ENCODE measurements around the gene OR6J1.
"Not testable (repeated sequence)": the region's sequence is repeated elsewhere in the genome, so short reads cannot be mapped to it uniquely, and the experiment has no call there.

The OR6J1 gene

DNA sequence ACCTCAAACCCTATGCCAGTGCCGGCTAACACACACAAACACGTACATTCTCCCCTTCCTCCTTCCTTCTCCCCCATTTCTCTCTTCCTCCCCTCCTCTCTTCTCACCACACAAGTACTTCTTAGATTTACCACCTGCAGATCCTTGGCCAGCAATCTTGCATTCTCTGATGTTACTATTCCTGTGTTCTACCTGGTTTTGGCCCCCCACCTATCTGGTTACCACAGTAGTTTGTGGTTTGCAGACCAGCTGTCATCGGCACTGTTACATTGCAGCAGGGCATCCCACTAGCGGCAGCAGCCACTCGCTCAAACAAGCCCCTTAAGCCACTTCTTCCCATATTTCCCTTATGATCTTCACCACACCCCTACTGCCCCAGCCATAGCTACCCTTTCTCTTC, 42.2 kb downstream of the OR6J1 start:
- no peak for DNase-seq

DNA sequence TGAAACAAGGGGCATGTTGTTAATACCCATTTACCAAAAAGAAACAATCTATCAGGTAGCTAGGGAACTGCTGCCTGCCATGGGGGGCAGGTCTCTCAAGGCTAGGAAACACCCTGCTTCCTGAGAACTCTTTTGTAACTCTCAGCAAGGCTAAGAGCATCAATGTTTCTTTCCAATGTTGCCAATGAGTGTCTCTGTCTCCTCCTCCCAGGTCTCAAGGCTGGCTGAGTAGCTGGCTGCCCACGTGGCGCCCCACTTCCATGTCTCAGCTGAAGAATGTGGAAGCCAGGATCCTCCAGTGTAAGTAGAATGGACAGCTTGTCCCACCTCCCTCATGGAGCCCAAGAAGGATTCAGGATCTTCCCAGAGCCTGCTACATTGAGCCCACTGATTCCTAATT, 42.7 kb downstream of the OR6J1 start:
- DNase-seq: no peak

DNA sequence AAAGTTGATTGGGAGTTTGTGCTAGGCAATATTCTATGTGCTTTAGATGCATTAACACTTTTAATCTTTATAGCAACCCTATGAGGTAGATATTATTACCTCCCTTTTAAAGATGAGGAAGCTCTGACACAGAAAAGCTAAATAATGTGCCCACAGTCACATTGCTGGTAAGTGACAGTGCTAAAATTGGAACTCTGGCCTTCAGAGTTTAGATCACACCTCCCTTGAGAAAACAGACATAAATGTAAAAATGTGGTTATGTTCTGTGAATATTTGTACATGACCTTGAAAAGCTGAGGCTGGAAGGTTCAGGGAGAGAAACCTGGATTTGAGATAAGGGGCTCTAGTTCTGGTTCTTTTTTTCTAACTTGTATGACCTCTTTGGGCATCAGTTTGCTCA, 44.1 kb downstream of the OR6J1 start:
- no peak for DNase-seq

DNA sequence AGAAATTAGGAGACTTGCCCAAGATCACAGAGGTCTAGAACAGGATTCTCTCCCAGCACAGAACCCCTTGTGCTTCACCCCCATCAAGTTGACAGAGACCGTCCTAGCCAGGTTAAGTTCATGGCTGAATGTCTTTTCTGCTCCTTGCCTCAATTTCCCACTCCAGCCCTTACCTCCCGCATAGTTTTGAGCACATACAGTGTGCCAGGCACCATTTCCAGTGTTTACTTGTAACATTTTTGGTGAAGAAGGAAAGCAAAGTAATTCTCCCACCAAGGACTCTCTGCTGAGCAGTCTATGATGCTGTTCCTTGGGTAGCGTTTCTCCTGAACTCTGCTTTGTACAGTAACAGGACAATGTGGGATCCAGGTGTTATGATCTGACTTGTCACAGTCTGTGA, 44.8 kb downstream of the OR6J1 start:
- no peak for DNase-seq

DNA sequence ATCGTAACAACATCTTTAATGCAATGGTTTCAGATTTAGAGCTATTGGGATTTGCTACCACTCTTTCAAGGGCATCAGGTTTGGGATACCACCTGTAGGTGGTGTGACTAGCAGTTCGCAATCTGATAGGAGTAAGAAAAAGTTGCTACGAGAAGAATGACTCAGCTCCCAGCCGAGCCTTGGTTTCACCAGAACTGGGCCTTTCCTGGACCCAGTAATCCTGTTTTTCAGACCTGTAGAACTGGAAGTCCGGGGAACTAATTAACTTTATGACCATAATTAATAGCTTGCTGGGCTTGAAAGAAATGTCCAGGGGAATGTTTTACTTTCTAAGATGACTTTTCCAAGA, 45.3 kb downstream of the OR6J1 start:
- DNase-seq: no peak

DNA sequence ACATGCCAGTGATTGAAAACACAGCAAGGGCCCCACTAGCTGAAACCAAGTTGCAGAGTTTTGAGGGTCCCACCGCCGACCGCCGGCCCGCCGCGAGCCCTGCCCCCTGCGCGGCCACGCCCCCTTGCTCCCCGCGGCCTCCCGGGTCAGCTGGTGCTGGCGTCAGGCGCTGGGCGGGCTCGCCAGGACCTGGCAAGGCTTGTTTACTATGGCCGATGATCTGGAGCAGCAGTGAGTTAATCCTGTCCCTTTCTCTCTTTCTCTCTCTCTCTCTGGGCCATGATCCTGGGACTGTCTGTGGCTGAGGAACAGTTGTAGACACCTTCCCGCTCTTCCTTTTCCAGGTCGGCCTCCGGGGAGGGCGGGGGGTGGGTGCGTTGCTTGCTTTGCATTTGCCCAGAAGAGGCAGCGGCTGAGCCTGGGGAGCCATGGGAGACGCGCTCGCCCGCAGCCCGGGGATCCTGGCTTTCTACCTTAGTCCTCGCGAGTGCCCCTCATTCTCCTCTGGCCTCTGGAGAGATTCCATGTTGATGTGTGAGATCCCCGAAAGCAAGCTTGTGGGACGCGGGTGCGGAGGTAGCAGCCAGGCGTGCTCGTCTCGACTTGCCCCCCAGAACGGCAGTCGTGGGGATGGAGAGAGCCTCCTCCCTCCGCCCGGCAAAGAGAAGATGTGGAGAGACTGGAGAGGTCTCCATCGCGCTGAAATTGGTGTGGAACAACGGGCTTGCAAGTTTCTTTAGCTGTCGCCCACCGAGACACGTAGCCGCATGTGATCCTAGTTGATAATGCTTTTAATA, 45.9 kb downstream of the OR6J1 start, which contains the start of gene ABHD4:
Gene ABHD4, plus strand, starts transcription at position 202 of the 797 bp plus-strand sequence. Its CDS starts 7 bp downstream, at position 209.
- peak; percentile 7 to 72 for DNase-seq

DNA sequence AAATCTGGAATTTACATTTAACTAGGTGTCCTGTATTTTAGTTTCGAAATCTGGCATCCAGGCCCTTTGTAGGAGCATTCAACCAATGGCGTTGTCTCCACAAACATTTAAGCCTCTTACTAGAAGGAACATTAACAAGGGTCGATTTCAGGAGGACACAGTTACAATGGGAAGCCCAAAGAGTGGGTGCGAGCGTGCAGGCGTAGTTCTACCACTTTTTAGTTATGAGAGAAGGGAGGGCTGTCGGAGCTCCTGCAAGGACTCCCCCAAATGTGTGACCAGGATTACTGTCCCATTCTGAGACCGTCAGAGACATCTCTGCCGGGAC, 46.4 kb downstream of the OR6J1 start:
- DNase-seq: no peak

DNA sequence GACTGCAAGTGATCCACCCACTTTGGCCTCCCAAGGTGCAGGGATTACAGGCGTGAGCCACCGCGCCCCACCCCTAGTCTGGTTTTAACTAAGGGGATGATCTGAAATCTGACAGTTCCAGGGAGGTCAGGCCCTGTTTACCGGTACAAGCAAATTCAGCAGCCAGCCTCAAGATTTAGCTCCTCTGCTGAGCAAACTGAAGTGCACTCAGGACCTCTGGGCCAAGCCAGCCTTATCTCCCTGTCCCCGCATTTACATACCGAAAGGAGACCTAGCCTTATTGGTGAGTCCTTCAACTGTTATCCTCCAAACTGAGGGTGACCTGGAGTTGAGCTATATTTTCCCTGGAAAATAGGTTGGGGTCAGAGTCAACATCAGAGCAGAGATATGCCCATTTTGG, 46.9 kb downstream of the OR6J1 start:
- DNase-seq: no peak

DNA sequence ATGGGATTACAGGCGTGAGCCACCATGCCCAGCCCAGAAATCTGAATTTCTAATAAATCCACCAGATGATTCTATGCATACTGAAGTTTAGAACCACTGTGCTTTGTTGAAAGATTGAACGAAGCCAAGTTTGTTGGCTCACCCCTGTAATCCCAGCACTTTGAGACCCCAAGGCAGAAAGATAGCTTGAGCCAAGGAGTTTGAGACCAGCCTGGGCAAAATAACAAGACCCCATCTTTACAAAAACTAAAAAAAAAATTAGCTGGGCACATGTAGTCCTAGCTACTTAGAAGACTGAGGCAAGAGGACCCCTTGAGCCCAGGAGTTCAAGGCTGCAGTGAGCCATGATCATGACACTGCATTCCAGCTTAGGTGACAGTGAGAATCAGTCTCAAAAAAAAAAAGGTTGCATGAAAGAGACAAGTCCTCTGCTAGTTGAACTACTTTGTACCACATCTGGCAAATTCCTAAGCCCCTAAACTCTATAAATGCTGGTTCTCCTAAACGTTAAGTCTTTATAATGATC, 47.7 kb downstream of the OR6J1 start:
- DNase-seq: no peak

DNA sequence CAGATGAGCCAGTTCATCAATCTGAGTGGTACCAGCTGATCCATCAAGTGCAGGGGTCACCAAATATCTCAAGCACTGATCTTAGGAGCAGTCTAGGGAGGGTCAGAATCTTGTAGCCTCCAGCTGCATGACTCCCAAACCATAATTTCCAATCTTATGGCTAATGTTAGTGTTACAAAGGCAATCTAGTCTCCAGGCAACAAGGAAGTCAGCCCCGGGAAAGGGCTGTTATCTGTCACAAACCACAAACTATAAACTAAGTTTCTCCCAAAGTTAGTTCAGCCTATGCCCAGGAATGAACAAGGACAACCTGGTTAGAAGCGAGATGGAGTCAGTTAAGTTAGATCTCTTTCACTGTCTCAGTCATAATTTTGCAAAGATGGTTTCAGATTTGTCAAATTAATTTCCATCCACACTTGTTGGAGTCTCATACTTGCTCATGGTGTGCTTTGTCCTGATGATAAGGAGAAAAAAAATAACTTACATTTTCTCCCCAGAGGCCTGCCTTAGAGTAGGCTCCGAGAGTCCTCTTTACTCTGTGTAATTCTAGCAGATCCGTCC, 49.9 kb downstream of the OR6J1 start:
- no peak for DNase-seq

DNA sequence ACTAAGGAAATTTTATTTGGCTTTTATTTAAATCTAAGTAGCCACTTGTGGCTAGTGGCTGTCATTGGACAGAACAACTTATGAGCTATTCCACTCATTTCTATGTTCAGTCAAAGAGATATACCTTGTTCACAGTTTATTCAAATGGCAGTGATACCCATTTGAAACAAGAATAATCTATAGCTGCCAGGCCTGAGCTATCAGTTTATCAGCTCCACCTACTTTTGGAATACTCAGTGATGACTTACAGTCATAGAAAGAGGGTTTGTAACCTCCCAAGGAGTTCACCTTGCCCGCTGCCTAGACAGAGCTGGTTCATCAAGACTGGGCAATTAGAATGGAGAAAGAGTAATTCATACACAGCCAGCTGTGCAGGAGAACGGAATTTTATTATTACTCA, 50.6 kb downstream of the OR6J1 start:
- DNase-seq: no peak

DNA sequence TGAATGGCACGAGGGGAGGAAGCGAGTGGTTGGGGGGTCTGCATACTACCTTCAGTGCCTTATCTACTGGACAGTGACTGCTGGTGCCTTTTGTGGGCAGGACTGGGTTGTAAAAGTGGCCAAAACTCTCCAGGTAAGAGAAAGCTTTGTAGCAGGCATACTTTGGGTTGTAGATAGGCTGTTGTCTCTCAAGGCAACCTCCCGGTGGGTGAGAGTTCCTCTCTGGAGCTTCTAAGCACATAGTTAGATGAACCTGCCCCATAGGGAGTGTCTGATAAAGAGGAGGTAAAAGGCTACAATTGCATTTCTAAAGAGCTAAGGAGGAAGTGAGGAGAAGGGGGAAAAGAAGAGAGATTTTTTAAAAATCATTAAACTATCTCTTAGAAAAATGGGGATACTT, 51.0 kb downstream of the OR6J1 start:
- no peak for DNase-seq

DNA sequence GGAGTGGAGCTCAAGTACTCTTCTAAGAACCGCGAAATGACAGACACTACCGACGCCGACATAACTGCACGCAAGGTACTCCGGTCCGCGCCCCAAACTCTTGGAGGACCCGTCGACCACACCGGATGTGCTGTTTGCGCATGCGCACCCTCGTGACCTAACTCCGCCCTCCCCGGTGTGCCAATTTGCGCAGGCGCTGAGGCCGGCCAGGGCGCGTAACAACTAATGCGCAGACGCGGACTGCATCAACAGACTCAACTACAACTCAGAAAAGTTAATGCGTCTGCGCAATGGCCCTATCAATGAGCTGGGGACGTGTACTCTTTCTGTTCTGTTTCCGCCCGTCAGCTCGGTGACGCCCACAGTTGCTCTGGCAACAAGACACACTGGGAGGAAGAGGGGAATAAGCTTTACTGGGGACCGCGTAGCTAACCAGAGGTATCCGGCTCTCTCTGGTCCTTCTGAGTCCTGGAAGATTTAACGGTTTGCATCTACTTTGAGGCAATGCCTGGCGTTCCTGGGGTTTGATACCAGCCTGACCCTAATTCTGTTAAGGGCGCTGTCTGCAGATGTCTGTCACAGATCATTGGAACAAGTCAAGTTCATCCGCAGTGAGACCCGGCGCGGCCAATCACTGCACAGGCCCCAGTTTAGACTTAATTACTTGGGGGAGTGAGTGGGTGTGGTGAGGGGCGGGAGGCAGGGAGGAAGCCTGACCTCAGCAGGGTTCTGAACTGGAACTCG, 54.9 kb downstream of the OR6J1 start, which contains the start of gene DAD1:
Gene DAD1, minus strand, starts transcription at position 129 of the 744 bp plus-strand sequence. Its CDS starts 67 bp downstream, at position 62.
- DNase-seq: peak; percentile 97 to 100

DNA sequence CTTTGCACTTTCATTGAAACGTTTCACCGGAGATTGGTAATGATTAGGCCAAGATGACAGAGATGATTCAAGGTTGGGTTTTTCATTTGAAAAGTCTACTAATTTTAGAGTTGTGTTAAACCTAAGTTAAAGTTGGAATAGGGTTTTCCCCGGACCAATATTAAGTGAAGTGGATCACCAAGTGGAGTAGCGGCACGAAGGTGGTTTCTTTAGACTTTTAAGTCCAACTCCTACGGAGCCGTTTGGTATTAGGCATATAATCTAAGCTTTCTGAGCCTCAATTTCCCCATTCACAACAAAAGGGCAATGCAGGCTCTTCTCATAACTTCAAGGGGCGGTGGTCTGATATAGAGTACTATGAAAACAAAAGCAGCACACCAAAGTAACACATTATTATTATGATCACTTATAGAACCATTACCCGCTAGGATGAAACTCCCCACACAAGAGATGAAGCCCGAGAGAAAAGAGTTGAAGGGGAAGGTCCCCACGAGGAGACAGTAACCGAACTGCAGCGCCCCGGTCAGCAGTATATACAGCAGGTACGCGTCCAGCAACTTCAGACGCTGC, 55.5 kb downstream of the OR6J1 start:
- DNase-seq: no peak

DNA sequence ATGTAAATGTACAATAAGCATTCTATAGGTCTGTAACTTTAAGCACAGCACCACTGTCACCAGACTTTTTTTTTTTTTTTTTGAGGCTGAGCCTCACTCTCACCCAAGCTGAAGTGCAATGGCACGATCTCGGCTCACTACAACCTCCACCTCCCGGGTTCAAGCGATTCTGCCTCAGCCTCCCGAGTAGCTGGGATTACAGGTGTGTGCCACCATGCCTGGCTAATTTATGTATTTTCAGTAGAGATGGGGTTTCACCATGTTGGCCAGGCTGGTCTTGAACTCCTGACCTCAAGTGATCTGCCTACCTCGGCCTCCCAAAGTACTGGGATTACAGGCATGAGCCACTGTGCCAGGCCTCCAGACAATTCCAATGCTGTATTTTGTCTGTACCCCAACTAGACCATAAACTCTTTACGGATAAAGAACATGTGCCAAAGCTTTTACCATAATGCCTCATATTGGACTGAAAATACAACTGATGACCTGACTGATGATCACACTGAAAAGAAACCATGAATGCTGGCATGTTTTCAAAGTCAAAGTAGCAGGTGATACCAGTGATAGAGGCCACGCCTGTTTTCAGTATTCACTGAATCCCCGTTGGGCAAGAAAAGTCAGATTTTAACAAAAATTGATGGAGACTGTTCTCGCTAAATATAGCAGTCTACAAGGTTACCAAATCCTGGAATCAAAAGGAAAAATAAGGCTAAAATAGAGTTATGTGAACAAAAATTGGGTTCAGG, 56.3 kb downstream of the OR6J1 start:
- DNase-seq: not testable (repeated sequence)

DNA sequence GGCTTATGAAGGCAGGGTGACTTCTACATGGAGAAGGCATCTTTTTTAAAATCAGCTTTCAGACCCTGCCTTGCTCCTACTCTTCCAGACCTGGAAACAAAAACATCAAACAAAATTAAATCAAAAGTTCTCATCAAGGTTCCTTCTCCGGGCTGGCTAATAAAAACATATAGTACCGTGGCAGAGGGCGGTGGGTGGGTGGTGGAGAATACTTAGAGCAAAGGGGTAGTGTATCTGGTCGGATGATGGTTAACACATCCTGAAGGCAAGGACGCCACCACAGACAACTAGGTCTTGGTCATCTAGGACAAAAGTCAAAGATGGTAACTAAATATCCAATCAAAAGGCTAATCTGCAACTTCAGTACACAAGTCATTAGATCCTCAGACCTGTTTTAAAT, 56.9 kb downstream of the OR6J1 start:
- no peak for DNase-seq

DNA sequence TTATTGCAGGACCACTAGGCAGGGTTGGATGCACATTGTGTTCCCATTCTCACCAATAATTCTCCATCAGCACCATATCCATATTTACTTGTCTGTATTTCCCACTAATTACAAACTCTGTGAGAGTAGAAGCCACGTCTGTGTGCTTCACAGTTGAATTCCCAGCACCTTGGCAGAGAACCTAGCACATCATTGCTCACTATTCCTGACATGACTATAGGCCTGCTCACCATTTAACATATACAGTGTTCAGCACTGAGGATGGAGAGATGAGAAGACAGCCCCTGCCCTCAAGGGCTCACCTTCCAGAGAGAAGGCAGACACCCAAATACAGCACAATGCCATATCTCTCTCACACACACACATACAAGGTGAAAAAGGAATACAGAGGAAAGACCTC, 60.2 kb downstream of the OR6J1 start:
- no peak for DNase-seq

All from bone marrow (tissue), 2 donors.